Measurements from ENCODE around the gene APRT.

DNA sequence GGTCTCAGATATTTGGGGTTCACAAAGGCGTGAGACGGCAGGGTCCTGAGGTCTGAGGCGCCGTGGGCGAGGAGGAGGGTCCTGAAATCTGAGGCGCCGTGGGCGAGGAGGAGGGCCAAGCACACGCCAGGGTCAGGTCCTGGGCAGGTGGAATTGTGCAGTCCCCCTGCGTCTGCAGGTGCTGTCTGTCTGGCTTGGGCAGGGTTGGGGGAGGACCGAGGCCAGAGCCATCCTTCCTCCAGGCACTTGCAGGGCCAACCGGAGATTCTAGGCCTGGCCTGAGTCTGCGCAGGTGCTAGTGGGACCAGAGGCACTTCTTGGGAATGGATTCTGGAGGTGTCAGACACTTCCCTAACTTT, 2.4 kb upstream of the APRT start:
- TF ChIP-seq, protein P1, sequence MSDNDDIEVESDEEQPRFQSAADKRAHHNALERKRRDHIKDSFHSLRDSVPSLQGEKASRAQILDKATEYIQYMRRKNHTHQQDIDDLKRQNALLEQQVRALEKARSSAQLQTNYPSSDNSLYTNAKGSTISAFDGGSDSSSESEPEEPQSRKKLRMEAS (IDR thresholded peaks at IDR 0.05) = no peak
- TF ChIP-seq NFIC (IDR thresholded peaks at IDR 0.05) = no peak

All from Ishikawa (cell line).